Upper lobe of left lung (tissue), 6 donors: ENCODE measurements around the gene ZNF423. TPM values are rescaled to one million over a fixed set of nuclear protein-coding genes. Genes with fewer than 3 reads are reported as not detected.

Experiments
- ATAC-seq, 2 donors: fragments of 200-7000 bp; cut with Tn5 transposase; one replicate each; pipeline ENCODE4 v1.9.1; 2022; ENCODE audit warnings: mild to moderate bottlenecking in 2 of 2, moderate library complexity in 2 of 2; ENCODE audit not compliant: low FRiP score in 2 of 2
- DNase-seq, 2 donors: peaks; one replicate each; pipeline ENCODE4 v3.0.0-alpha.2; 2019 to 2020
- H3K27ac ChIP-seq, 4 donors: fragments of 200-600 bp; sonication (generic); one replicate each; pipeline ENCODE4 v1.5.1; 2016 to 2019
- H3K27me3 ChIP-seq, 4 donors: fragments of 200-600 bp; sonication (generic); one replicate each; pipeline ENCODE4 v1.5.1; 2017 to 2019
- H3K36me3 ChIP-seq, 4 donors: fragments of 200-600 bp; sonication (generic); one replicate each; pipeline ENCODE4 v1.5.1; 2016 to 2019
- H3K4me1 ChIP-seq, 4 donors: fragments of 200-600 bp; sonication (generic); one replicate each; pipeline ENCODE4 v1.5.1; 2018 to 2019
- H3K4me3 ChIP-seq, 4 donors: fragments of 200-600 bp; sonication (generic); one replicate each; pipeline ENCODE4 v1.5.1; 2017 to 2019; ENCODE audit warnings: mild to moderate bottlenecking in 2 of 4, moderate library complexity in 1 of 4
- H3K9me3 ChIP-seq, 4 donors: fragments of 200-600 bp; sonication (generic); one replicate each; pipeline ENCODE4 v1.5.1; 2018 to 2019
- CTCF ChIP-seq, 6 experiments: fragments of 450-650 bp in 4 of 6; fragments of 200-600 bp in 2 of 6; sonication (generic) in 2 of 6; IDR thresholded peaks; one replicate each; pipeline ENCODE4 v1.5.1; 2016 to 2019; ENCODE audit warnings: antibody characterized with exemption in 6 of 6
- EP300 ChIP-seq, 4 donors: sonication (generic); formaldehyde crosslinking; IDR thresholded peaks; one replicate each; pipeline ENCODE4 v1.5.1; 2017; ENCODE audit warnings: antibody characterized with exemption in 4 of 4, control low read depth in 2 of 4
- POLR2A ChIP-seq, 4 donors: fragments of 450-650 bp; IDR thresholded peaks; one replicate each; pipeline ENCODE4 v1.5.1; 2016 to 2017; ENCODE audit warnings: antibody characterized with exemption in 4 of 4, mild to moderate bottlenecking in 2 of 4
- POLR2AphosphoS5 ChIP-seq, 2 donors: sonication (generic); formaldehyde crosslinking; IDR thresholded peaks; one replicate each; pipeline ENCODE4 v1.5.1; 2017; ENCODE audit warnings: antibody characterized with exemption in 2 of 2
- WGBS, 2 donors: methylation state at CpG; one replicate each; pipeline ENCODE4 v1.1.5; 2017 to 2018; 5-methylcytosine and 5-hydroxymethylcytosine counted together
- total RNA-seq, 6 donors: library from RNA; depleted of rRNA in 4 of 6; stranded (reverse); fragments of >200 nt in 4 of 6; gene quantifications; one replicate each; pipeline versions ENCODE4 v1.1.0 to v1.2.1, GENCODE V29; 2016 to 2021
- donor health status: DM: no; HTN: no; CAD: no; lungs with moderate emphysema.
- donor health status: DM: no; HTN: yes; CAD: no; lungs with severe emphysema.

Gene ZNF423
- total RNA-seq, 6 donors from 2014 or later = 4.1 to 11.4 (median 6.7) TPM

GRCh38 chr16:49495596-49496355, 360.1 kb downstream of the ZNF423 start:
- no peak overlapping the region for H3K4me3 ChIP-seq
- no peaks in the 10 kb centered on the region for H3K27me3 ChIP-seq
- peaks cover 6 to 12% (median 10%) of the 10 kb centered on the region in 4 donors for H3K4me1 ChIP-seq
- H3K9me3 ChIP-seq = no peaks in the 10 kb centered on the region
- 92 to 96% methylated on average over 6 to 10 of the region's 10 CpGs for WGBS, 2 donors
- H3K27ac ChIP-seq = no peak overlapping the region
- no peaks in the 10 kb centered on the region for H3K36me3 ChIP-seq
- no peak for ATAC-seq
- DNase-seq = no peak
- TF ChIP-seq POLR2AphosphoS5 (IDR thresholded peaks at IDR 0.05) = no peak
- no peak for TF ChIP-seq CTCF (IDR thresholded peaks at IDR 0.05)
- TF ChIP-seq POLR2A (IDR thresholded peaks at IDR 0.05) = no peak
- no peak for TF ChIP-seq EP300 (IDR thresholded peaks at IDR 0.05)

DNA sequence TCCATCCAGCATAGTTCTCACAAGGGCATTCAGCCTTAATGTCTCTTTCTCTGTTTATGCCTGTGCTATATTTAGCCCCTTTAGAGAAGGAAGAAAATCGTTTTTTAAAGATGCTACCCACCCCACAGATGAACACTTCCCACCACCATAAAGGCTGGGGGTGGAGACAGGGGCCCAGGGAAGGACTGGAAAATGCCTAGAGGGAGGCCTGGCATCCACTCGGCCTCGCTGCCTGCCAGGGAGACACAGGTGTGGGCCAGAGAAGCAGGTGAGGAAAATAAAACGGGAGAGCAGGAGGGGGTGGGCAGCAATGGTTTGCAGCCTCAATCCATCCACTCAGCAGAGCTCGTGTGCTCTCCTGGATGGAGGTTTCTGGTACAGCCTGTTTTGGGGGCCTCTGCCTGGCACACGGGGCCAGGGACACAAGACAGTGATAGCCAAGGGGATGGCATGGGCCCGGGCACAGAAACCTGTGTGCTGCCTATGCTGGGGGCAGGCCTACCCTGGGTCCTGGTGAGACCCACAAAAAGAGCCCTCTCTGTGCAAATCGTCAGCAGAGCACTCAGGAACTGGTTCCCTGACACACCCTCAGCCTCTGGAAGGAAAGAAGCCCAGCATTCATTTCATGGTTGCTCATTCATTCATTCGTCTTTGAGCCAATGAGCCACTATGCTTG, 360.9 kb downstream of the ZNF423 start:
- no peaks in the 10 kb centered on the region for H3K9me3 ChIP-seq
- WGBS, 2 donors = 70 to 78% methylated on average over 8 of the region's 9 CpGs
- no peaks in the 10 kb centered on the region for H3K36me3 ChIP-seq
- no peak overlapping the region for H3K27ac ChIP-seq
- TF ChIP-seq EP300 (IDR thresholded peaks at IDR 0.05) (no peak), POLR2A (IDR thresholded peaks at IDR 0.05) (no peak), POLR2AphosphoS5 (IDR thresholded peaks at IDR 0.05) (no peak), CTCF (IDR thresholded peaks at IDR 0.05) (no peak)
- peaks cover 6 to 12% (median 10%) of the 10 kb centered on the region in 4 donors for H3K4me1 ChIP-seq
- no peak overlapping the region for H3K4me3 ChIP-seq
- no peak for ATAC-seq
- DNase-seq = no peak
- no peaks in the 10 kb centered on the region for H3K27me3 ChIP-seq

- ATAC-seq (no peak), DNase-seq (peak in 1 of 2 donors; percentile 11)
- Histone ChIP-seq H3K4me3 (no peak overlapping the region), H3K36me3 (no peaks in the 10 kb centered on the region), H3K27ac (no peak overlapping the region), H3K9me3 (no peaks in the 10 kb centered on the region), H3K27me3 (no peaks in the 10 kb centered on the region), H3K4me1 (peaks cover 6 to 12% (median 10%) of the 10 kb centered on the region in 4 donors)
- no peak for TF ChIP-seq EP300 (IDR thresholded peaks at IDR 0.05)
- TF ChIP-seq CTCF (IDR thresholded peaks at IDR 0.05) = no peak
- TF ChIP-seq POLR2A (IDR thresholded peaks at IDR 0.05) = no peak
- no peak for TF ChIP-seq POLR2AphosphoS5 (IDR thresholded peaks at IDR 0.05)
- WGBS, 2 donors = 73 to 74% methylated on average over 5 to 7 of the region's 7 CpGs
Measured at GRCh38 chr16:49494474-49494873, 361.4 kb downstream of the ZNF423 start.

DNA sequence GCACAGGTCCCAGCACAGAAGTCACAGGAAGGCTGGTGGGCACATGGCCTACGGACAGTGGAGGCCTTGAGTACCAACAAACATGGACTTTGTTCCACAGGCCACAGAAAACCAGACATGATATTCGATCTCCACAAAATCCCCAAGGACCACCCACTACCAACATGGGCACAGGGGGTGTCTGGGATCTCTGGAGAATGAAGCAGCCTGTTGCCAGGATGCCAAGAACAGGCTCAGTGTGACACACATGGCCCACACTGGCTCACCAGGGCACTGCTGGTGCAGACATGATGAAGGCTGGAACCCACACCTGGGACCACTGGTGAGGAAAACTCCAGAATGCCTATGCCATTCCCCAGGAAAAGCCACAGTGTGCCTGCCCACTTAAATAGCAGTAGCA, 362.1 kb downstream of the ZNF423 start:
- ATAC-seq = no peak
- 73 to 88% methylated on average over 2 of the region's 2 CpGs for WGBS, 2 donors
- Histone ChIP-seq H3K9me3 (no peaks in the 10 kb centered on the region), H3K36me3 (no peaks in the 10 kb centered on the region), H3K4me1 (peaks cover 6 to 12% (median 10%) of the 10 kb centered on the region in 4 donors), H3K27ac (no peak overlapping the region), H3K4me3 (no peak overlapping the region), H3K27me3 (no peaks in the 10 kb centered on the region)
- DNase-seq = peak in 1 of 2 donors; percentile 10
- TF ChIP-seq POLR2AphosphoS5 (IDR thresholded peaks at IDR 0.05) (no peak), EP300 (IDR thresholded peaks at IDR 0.05) (no peak)

DNA sequence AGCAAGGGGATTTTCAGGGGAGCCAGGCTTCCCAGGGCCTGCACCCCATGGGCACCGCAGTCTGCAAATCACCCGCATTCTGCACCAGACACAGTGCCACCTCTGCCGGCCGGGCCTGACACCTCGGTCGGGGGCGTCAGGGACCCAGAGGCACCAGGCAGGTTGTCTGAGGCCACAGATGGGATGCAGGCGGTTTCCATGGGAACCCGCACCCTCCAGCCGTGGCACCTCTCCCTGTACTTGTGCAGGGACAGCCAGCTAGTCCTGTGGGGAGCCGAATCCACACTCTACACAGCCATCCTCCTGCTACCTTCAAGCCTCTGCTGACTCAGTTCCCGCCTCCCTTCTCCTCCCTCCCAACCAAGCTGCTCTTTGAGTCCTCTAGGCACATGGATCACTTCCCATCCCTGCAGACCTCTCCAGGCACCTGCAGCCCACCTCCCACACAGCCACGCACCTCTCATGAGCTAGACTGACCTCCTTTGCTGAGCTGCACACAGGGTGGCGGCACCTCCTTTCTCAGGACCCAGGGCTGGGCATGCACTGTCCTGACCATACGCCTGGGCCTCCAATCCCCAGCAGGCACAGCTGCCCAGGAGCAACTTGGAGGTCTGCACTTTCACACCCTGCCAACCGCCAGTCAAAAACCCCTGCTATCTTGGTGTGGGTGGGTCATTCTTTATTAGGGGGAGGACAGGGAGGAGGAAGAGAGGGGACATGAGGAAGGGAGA, 362.9 kb downstream of the ZNF423 start:
- TF ChIP-seq POLR2A (IDR thresholded peaks at IDR 0.05) (no peak), POLR2AphosphoS5 (IDR thresholded peaks at IDR 0.05) (no peak), CTCF (IDR thresholded peaks at IDR 0.05) (no peak), EP300 (IDR thresholded peaks at IDR 0.05) (no peak)
- DNase-seq (peak in 1 of 2 donors; percentile 72), ATAC-seq (no peak)
- Histone ChIP-seq H3K27me3 (no peaks in the 10 kb centered on the region), H3K36me3 (no peaks in the 10 kb centered on the region), H3K4me1 (peaks cover 6 to 12% (median 10%) of the 10 kb centered on the region in 4 donors), H3K4me3 (no peak overlapping the region), H3K9me3 (no peaks in the 10 kb centered on the region), H3K27ac (no peak overlapping the region)
- 94 to 97% methylated on average over 6 to 16 of the region's 16 CpGs for WGBS, 2 donors
